Measurements from ENCODE around the gene GNB1L. TPM values are rescaled to one million over a fixed set of nuclear protein-coding genes. Genes with fewer than 3 reads are reported as not detected.

GNB1L gene
- polyA plus RNA-seq, 4 donors, result 3.0 to 6.1 (median 3.6) TPM

DNA sequence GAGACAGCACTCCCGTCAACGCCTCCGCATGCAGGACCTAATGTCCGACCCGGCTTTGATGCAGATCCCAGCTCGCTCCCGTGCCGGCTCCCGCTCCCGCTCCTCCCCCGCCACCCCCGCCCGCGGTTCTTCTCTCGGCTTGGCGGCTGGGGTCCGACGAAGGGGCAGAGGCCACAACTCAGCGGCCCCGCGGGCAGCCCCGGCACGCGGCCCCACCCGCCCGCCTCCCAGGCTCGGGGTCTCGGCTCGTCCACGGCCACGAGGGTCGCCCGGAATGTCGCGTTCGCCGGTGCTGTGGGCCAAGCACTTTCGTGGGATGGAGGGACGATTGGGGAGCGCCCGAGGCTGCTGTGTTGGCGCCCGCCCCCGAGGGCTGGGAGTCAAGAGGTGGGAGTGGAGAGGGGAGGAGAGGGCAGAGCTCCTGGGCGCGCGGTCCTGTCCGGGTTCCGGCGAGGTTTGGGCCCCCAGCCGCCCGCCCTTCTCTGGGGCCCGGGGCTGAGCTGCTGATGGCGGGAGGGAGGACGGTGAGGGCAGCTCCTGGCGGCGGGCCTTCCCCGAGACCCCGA is 99.4 kb downstream of the GNB1L start:
- DNase-seq (ENCODE audit: low read depth in 4 of 4, low spot score in 3 of 4), result no peak

- DNase-seq (ENCODE audit: low read depth in 4 of 4, low spot score in 3 of 4), result no peak
Measured at GRCh38 chr22:19754701-19755144, 100.0 kb downstream of the GNB1L start.

DNA sequence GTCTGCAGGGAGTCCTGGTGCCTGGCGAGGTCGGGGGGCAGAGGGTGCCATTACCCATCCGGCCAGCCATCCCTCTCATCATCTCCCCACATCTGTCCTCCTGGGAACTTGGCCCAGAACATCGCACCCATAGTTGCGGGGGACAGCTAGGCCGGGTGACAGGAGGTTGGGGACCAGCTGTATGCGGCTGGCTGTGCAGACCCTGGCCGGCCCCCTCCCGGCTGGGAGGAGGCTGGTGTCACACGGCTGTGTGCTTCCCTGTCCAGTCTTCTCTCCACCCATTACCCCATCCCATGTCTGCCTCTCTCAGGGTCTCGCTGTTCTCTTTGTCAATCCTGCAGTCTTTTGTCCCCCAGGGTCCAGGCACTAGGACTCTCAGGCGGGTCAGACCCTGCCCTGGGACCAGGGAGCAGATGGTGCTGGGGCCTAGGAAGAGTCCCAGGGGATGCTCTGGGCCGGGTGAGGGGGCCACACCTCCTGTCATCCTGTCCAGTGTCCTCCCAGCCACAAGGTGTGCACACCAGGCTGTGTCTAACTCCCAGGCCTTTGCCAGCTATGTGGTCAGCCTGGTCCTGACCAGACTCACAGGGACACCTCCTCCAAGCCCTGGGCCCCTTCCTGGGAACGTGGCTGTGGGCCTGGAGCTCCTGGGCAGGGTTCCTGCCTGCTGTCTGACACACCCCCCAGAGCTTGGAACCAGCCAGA is 100.5 kb downstream of the GNB1L start:
- DNase-seq (ENCODE audit: low read depth in 4 of 4, low spot score in 3 of 4), result no peak

- DNase-seq (ENCODE audit: low read depth in 4 of 4, low spot score in 3 of 4), result no peak
Measured at GRCh38 chr22:19753090-19753842, 101.4 kb downstream of the GNB1L start.

- no peak for DNase-seq (ENCODE audit: low read depth in 4 of 4, low spot score in 3 of 4)
Measured at GRCh38 chr22:19751497-19752245, 103.0 kb downstream of the GNB1L start.

- no peak for DNase-seq (ENCODE audit: low read depth in 4 of 4, low spot score in 3 of 4)
Measured at GRCh38 chr22:19750507-19751490, 103.9 kb downstream of the GNB1L start.

DNA sequence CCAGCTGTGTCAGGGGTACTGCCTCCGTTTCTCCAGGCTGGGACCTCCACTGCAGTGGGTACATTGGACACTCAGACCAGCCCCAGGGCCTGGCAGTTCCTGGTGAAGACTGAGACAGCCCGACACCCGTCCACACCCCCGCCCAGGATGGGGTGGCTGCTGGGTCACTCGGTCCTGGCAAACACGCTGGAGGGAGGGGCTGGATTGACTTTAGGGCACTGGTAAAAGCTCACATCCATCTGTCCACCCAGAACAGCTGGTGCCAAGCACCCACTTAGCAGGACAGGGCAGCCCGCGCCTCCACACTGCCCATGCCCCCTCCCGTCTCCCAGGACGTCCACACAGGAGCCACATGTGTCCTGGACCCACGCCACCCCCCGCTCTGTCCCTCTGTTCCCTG is 104.8 kb downstream of the GNB1L start:
- no peak for DNase-seq (ENCODE audit: low read depth in 4 of 4, low spot score in 3 of 4)

- no peak for DNase-seq (ENCODE audit: low read depth in 4 of 4, low spot score in 3 of 4)
Measured at GRCh38 chr22:19748991-19749664, 105.5 kb downstream of the GNB1L start.

DNA sequence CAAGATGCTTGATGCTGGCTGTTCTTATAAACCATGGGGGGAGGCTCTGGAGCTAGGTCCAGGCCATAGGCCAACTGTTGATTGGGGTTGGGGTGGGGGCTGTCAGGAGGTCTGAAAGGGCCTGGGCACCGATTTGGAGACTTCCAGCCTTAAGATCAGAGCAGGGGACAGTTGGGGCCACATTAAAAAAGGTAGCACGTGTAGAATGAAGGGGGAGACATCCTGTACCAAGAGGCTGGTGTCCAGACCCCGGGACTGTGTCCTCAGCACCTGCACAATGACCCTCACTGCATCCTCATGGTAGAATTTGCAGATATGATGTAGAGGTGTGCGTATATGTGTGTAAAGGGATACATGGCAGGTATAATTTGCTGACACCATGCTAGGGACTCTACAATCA is 106.5 kb downstream of the GNB1L start:
- DNase-seq (ENCODE audit: low read depth in 4 of 4, low spot score in 3 of 4), result no peak

DNA sequence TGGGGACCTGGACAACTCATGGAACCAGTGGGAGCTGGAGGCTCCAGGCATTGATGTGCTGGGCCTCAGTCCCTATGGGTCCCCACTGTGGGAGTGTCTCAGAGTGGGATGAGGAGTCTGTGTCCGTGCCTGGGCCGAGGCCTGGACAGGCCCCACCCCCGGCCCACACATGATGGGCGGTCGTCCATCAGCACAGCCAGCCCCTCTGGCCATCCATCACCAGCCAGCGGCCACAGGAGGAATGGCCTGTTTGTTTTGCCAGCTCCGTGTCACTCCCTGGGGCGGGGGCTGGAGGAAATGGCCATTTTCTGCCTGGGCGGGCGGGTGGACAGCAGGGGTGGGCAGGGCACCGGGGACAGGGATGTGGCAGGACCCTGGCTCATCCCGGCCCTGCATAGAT is 107.1 kb downstream of the GNB1L start:
- DNase-seq (ENCODE audit: low read depth in 4 of 4, low spot score in 3 of 4), result no peak

DNA sequence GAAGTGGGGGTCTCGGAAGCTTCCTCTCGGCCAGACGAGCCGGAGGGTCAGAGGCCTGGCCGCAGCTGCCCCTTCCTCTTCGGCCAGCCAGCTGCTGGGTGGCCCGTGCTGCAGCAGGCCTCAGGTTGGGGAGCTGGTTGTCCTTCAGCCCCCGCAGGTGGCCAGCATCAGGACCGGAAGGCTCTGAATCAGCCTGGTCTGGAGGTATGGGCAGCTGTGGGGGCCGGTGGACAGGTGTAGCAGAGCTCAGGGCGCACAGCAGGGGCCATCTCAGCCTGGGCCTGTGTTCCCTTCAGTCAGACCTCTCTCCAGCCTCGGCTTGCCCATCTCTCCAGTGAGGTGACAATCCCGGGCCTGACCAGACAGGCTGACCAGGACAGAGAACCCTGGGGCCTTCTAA is 107.9 kb downstream of the GNB1L start:
- no peak for DNase-seq (ENCODE audit: low read depth in 4 of 4, low spot score in 3 of 4)

DNA sequence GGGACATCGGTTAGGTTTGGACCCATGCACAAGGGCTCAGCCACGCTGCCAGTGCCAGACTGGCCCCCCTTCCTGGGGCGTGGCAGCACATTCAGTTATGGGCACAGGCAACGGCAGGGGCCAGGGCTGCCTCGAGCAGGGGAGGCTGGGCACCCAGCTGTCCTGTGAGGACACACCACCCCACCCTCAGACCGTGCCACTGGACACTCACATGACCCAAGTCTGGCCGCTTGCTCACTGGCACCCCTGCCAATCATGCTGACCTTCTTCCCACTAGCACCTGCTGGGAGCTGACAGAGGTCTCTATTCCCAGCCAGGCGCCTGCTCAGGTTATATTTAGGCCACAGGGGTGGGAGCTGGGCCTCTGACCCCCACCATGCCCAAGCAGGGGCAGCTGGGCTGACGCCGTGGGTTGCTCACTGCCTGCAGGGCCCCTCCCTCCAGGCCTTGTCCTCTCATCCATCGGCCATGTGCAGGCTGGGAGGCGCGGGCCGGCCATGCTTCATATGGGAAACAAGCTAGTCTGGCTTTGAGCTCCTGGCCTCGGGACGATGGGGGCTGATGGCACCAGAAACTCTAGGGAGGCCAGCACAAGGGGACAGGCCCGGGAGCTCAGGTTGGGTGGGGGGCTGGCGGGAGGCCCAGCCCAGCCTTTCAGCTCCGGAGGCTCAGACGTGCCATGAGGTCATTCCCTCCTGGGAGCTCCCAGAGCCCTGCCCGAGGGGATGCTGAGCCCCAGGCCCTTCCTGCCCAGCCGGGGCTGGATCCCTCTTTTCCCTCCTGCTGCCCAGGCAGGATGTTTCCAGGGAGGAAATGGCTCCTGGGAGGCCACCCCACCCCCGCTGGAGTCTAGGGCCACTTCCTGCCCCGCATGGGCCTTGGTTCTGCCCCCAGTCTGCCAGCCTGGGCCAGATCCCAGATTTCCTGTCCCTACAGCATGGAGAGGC is 109.2 kb downstream of the GNB1L start:
- no peak for DNase-seq (ENCODE audit: low read depth in 4 of 4, low spot score in 3 of 4)

GRCh38 chr22:19744350-19745006 is 110.2 kb downstream of the GNB1L start:
- no peak for DNase-seq (ENCODE audit: low read depth in 4 of 4, low spot score in 3 of 4)

- DNase-seq (ENCODE audit: low read depth in 4 of 4, low spot score in 3 of 4), result no peak
Measured at GRCh38 chr22:19743651-19744050, 111.0 kb downstream of the GNB1L start.

DNA sequence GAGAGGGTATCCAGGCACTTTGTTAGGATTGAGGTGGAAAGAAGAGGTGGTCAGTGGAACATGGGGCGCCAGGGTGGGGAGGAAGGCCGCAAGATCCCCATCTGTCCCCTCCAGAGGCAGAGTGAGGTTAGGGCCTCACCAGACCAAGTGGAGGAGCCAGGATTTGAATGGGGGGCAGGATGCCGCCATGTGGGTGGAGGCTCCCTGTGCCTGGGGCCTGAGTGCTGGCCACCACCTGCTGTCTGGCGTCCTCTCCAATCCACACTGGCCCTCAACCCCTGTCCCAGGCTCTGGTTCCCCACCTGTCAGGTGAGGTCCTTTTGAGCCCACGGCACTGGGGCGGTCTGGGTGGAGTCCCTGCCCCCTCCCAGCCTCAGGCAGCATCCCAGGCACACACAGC is 111.6 kb downstream of the GNB1L start:
- no peak for DNase-seq (ENCODE audit: low read depth in 4 of 4, low spot score in 3 of 4)

DNA sequence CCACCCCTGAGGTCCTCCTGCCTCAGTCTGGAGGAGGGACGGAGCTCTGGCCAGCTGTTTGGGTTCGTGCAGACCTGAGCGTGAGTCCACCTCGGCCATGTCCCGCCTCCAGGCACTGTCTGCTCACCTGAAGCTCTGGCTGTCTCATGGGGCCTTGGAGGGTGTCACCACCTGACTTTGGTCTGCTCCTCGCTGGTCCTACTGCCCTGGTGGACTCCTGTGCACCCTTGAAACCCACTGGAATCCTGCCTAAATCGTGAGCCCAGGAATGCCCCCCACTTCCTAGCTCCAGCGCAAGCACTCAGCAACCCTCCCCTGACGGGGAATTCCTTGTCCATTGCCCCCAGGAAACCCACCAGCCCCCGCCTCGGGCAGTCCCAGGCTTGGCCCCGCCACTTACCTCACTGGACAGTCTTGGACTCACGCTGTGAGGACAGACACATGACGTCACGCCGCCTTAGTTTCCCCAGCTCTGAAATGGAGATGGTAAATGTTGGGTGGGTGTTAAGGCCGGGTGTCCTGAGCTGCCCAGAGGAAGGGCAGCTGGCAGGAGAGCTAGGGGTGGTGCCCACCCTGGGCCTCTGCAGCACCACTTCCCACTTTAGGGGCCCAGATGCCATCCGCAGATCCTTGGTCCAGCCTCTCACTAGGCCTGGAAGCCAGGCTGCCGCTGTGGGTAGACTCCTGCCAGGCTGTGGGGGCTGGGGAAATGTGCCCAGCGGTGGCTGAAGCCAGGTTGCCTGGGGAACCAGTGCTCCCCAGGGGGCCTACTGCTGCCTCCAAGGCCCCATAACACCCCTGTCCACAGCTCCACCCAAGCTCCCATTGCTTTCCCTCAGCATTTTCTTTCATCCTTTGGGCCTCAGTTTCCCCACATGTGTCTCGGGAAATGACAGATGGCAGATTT is 112.3 kb downstream of the GNB1L start:
- no peak for DNase-seq (ENCODE audit: low read depth in 4 of 4, low spot score in 3 of 4)

- DNase-seq (ENCODE audit: low read depth in 4 of 4, low spot score in 3 of 4), result no peak
Measured at GRCh38 chr22:19741053-19741452, 113.6 kb downstream of the GNB1L start.
